COR-L47 (cell line): ENCODE measurements around the gene FARS2.

Source experiments
- DNase-seq: peaks from one replicate; lab custom pipeline; 2025; lab: John Stamatoyannopoulos, UW

Gene FARS2

DNA sequence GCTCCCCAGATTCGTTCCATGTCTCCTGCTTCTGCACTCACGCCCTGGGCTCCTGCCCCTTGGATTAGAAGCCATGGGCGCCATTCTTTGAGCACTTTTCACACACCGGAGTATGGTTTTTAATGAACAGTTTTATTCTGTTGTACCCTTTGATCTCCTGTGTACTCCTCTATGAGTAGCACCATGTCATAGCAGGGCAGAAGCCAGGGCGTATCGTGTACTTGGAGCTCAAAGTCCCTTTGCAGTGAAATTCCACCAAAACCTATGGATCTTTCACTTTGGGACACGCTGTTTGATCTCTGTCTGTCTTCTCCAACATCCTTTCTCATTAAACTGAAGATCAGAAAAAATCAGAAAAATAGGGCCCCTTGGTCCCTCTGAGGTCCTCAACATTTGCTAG, 470.1 kb downstream of the FARS2 start:
- no peak for DNase-seq

DNA sequence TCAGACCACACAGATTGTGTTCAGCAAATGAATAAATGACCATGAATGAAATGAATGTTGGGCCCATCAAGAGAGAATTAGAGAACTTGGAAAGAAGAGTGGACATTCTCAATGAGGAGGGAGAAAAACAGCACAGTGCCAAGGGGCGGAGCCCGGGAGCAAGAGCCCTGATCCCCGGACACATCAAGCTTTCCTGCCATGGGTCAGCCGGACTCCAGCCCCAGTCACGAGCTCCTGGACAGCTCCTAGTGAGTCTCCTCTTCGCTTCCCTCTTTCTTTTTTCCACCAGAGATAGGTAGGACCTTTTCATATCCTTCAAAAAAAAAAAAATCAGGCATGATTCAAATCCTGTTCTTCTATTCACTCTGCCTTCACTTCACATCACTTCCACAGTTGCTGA, 471.2 kb downstream of the FARS2 start:
- DNase-seq = no peak

DNA sequence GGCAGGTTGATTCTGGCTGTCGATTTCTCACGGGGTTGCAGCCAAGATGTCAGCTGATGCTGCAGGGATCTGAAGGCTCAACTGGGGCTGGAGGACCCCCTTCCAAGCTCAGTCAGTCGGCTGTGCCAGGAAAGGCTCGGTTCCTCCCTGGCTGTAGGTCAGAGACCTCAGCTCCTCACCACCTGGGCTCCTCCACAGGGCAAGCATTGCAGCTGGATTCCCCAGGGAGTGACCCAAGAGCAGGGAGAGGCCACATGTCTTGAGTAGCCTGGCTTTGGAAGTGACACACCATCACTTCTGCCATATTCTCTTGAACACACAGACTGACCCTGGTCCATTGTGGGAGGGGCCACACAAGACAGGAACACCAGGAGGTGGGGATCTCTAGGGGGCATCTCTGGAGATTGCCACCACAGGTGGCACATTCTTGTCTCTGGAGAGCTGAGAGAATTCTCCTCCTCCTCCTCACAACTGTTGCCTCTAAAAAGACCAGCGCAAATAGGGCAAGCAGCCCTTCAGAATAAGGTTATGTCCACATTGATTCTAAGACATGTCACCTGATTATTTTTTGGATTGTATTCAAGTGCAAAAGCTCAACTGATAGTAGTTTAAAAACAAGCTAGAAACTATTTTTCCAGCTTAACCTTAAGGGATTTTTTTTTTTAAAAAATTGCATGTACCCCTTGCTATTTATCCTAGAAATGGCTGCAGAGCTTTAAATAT, 474.9 kb downstream of the FARS2 start:
- no peak for DNase-seq

DNA sequence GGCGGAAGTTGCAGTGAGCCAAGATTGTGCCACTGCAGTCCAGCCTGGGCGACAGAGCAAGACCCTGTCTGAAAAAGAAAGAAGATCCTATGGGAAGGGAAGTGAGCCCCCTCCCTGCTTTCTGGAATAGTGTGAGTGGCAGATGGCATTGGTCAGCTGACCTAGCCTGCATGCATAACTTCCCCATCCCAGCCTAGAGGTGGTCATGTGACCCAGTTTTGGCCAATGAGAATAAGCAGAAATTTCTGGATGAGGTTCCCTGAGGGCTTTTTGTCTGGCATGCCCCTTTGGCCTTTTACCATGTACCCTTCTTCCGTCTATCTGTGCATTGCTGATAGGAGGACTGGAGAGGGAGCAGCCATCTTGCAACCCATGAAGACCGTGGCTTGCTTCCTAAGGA, 476.1 kb downstream of the FARS2 start:
- no peak for DNase-seq

DNA sequence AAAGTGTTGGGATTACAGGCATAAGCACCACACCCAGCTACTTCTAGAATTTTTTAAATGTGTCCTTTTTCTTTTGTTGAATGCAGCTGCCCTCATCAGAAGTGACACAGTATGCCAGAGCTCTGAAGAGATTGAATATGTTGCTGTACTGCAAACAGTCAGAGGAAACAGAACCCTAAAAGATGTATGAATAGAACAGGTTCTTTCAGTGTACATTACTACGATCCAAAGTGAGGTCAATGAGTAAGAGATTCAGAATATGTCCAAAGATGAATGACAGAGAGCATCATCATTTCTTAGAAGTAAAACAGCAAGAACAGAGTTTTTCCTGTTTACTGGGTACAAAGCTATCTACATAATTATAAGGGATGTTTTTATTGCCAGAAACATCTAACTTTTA, 476.9 kb downstream of the FARS2 start:
- no peak for DNase-seq

DNA sequence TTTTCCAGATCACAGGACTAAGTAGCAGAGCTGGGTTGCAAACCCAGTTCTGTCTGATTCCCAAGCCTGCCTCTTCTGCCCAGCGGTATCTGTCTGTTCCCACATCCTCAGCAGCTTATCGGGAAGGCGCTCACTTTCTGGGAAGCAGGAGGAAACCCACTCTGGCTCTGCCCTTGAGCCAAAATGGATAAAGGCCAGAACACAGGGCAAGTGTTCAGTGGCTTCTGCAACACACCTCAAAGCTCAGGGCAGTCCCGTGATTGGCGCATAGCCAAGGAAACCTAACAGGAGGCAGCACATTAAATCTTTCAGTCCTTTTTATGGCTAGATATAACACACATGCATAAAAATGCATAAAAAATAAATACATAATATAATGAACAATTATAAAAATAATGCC, 483.2 kb downstream of the FARS2 start:
- no peak for DNase-seq

DNA sequence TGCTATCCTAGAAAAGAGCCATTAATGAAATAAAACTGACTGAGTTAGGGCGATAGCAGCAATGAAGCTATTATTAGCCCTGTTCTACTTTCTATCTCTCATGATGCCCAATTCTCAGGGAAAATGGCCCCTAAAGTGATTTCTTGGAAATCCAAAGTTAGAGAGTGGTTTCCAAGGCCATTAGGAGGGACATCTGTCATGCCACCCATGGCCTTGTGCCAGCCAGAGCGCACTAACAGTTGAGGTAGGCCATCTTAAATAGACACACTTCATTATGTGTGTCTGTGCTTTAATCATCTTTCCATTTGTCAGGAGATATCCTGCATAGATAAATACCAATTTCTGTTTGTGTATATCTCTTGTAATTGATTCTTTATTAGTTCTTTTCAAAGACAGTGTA, 483.8 kb downstream of the FARS2 start:
- DNase-seq = no peak

DNA sequence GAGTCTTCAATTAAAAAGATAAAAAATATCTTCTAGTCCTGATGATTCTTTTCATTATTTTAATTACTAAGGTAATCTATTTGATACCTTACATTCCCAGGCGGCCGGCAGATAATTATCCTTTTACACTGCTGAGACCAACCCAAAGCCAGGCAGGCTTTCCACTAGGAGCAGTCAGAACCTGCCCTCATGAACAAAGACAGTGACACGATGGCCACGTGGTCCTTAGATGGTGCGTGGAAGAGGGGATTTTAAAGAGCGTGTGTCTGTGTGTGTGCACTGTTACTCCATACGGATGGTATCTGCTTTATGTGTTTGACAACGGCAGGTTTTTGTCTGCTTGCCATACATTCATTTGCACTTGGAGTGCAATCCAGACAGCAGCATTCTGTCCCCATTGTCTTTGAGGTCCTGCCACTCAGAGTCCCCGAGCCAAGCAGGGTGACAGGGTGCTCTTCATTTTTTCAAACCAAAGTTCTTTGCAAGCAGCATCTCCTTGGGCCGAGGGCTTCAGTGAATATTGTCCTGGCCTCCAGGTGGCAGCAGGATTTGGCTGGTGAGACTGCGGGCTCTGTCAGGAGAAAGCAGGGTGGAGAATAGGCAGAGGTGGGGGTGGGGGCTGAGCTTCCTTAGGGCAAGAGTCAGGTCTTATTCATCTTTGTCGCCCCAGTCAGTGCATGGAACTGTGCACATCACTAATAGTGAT, 484.9 kb downstream of the FARS2 start:
- no peak for DNase-seq

DNA sequence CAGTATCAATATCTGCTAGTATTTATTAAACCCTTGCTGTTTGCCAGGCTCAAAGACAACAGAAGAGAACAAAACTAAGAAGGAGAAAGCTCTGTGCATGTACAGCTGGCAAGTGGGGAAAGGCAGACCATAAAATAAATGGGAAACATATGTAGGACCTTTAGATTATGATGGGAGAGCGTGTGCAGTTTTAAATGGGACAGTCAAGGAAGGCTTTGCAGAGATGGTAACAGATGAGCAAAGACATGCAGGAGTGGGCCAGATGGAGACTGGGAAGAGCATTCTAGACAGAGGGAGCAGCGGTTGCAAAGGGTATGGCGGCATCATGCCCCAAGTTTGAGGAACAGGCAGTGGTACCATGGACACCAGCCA, 485.4 kb downstream of the FARS2 start:
- no peak for DNase-seq

DNA sequence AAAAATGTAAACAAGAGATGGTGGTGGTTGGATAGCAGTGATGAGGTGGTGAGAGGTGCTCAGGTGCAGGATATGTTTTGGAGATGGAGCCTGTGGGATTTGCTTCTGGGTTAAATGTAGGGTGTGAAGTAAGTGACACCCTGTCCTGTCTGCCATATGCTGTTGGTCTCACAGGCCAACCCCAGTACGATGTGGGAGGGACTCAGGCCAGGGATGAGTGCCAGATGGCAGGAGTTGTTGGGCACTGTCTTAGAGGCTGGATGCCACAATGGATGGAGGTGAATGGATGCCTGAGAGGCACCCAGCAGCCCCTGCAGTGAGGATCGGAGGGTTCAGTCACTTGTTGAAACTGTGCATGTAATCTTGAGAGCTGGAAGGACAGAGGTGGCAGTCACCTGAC, 486.1 kb downstream of the FARS2 start:
- no peak for DNase-seq

DNA sequence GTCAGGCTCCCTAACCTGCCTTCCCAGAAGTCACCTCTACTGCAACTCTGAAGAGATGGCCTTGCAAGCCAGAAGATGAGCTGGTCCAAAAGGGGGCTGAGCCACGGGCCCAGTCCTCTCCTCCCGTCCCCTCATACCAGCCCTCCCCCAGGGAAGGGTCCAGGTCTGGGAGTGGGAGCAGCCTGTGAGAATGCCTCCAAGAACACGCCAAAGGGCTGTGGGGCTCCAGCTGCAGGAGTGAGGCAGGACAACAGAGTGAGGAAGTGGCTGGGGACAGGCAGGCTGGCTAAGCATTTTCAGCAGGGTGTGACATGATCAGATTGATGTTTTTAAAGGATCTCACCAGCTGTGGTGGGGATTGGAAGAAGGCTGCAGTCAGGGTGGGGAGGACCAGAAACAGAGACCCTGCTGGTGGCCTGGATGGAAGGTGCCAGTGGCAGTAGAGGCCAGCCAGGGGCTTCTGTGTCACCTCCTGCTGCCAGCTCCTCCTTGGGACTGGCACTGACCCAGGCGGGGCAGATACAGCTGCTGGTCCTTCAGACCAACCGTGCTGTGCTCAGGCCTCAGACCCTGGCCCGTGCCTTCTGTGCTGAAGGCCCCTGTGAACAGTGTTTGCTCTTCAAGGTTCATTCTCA, 487.8 kb downstream of the FARS2 start:
- DNase-seq = no peak

DNA sequence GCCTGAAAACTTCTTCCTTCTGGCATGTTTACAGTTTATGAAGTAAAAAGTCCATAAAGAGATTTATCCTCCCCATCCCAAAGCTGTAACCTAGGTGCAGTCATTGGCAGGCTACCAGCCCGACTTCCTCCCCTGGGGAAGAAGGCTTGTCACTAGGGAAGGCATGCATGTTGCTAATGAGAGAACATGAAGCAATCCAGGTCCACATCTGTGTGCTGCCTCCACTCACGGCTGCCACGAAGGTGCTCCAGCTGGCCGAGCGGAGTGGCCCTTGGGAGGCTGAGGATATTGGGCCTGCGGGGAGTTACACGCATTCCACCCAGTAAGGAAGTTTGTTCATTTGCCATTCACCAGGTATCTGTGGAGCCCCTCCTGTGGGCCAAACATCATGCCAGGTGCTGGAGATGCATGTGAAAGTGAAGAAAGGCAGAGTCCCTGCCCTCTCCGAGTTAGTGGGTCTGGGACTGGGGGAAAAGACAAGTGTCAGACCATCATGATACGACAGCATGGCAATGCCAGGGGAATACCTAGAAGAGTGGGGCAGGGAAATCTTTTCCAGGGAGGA, 488.4 kb downstream of the FARS2 start:
- no peak for DNase-seq

DNA sequence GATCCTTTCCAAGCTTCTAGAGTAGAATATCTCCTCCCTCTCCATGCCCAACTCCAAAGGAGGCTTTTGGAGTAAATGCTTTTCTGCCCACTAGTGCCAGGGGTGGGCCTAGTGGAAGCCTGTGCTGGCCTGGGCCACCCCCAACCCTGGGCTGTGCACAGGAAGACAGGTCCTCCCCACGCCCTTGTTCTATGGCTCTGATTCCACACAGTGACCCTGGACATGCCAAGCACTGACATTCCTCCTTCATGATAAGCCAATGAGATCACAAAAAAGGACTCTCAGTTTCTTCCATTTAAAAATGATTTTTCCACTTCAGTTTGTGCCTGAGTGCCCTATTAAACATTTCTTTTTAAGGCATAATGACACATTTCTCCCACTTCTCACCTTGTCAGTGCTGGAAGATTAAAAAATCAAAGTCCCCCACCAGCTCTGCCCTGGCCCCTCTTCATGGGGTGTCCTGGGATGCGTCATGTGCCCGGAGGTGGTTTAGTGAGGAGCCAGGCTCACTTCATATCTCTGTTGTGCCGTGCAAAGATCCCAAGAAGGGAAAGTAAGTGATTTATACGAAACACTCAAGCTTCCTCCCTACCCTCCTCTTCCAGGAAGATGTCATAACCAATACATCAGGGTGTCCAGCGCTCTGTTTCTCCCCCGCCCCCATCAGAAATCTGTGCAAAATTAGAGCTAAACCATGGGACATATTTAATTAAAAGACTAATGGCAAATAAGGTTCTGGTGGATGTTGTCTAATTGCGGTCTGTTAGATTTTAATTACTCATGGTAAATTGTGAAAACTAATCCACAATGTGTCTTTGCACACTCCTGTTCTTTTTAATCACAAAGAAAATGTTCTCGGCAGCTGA, 490.4 kb downstream of the FARS2 start:
- DNase-seq = no peak

DNA sequence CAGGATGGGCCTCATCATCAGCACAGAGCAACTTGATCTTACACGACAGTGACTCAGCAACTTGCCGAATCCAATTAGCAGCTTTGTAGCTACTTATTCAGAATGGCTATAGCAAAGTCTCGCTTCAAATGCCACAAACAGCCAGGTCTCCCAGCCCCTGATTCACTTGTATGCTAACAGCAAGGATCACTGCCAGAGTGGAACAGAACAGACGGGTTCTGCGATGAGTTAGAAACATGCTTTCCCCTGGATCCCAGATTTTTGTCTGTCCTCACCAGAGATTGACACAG, 491.0 kb downstream of the FARS2 start:
- DNase-seq = no peak

DNA sequence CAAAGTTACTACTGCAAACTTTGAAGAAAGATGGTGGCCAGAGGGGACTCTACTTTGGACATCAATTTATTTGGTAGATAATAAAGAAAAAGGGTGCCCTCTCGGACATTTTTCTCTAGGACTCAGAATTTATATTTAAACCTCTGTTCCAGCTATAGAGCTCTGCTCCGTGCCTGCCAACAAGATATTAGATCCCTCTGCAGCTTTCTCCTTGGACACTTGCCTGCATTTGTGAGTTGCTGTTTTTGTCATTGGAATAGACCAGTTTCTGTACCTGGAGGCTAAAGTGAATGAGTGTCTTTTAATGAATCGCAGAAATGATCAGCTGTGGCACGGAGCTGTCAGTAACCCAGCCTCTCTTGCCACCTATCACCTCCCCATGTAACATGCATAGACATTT, 491.9 kb downstream of the FARS2 start:
- DNase-seq = no peak

DNA sequence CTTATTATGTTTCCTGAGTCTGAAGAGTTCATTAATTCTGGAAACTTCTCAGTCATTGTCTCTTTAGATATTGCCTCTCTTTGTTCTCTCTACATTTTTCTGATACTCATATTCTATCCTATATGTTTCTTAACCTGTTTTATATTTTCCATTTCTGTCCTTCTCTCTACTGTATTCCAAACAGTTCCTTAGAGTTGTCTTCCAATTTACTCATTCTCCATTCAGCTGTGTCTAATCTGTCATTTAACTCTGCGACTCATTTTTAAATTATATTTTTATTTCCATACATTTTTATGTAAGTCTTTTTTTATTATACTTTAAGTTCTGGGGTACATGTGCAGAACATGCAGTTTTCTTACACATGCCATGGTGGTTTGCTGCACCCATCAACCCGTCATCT, 493.6 kb downstream of the FARS2 start:
- no peak for DNase-seq

DNA sequence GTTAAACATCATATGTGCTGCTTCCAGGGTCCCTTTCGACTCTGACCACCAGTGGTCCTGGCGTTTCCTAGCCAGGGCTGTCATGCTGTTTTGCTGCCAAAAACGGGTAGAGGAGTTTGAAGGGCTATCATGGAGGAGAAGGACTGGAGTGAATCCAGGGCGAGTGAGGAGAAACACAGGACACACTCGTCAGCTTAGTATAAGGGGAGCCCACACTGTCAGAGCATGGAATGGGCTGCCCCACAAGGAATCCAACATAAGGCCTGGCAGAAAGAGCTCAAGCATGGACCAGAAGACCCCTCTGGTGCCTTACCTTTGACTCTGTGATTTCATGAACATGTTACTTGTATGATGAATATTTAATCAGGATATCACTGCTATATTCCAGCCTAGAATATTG, 498.3 kb downstream of the FARS2 start:
- no peak for DNase-seq

DNA sequence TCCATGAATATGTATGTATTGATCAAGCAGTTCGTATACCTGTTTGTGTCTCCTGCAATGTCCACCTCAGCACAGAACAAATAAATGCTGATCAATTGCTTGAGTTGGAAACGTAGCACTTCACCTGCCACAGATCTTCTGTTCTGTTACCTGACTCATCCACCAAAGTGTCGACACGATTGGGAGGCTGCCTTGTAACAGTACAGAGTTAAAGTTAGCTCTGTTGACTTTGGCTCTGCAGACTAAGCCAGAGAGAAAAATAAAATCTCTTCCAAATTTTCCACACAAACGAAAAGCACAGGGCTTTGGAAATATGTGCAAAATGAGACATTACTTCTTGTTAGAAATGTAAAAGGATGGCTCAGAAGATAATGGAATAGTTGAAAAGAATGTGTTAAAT, 500.1 kb downstream of the FARS2 start:
- no peak for DNase-seq

DNA sequence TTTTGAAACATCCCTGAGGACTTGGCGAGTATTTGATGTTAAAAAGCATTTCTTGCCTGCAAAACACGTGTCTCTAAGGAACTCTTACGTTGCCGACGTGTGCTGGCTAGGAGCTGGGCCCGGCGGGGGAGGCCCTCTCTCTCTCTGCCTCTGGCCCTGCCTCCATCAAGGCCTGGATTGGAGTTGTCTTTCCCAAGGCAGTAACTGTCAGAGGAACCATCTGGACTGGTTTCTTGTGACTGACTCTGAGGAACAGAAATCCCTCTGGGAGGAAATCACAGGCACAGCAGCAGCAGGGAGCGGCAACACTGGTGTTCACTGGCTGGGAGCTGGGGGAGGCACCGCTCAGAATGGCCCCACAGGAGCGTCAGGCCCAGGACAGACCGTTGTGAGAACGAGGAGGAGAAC, 501.3 kb downstream of the FARS2 start:
- DNase-seq = no peak

DNA sequence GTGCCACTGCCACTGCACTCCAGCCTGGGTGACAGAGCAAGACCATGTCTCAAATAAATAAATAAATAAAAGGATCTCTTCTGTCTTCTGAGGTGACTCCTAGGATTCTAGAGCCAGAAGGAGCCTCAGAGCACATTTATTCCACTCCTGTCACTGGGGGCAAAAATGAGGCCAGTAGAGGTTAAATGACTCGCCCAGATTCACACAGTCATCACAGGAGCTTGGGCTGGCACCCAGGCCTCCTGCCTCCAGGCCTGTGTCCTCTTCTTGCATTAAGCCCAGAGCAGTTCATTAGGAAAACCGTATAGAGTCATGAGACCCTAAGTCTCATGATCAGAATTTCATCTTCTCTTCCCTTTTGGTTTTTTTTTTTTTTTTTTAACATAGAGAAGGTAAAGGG, 502.1 kb downstream of the FARS2 start:
- DNase-seq = no peak

DNA sequence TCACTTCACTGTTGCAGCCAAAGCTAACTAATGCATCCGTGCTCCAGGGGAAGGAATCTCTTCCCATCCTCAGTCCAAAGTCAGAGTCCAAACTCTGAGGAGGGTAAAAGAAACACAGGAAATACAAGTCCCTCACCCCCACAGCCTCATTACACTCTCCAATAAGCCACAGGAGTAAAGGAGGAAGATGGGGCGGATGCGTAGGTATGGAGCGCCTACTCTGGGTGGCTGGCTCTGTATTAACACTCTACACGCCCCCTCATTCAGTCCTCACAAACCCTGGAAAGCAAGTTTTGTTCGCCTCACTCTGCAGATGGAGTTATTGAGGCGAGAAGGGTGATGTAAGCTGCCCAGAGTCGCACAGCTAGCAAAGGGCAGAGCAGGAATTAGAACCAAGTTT, 502.6 kb downstream of the FARS2 start:
- DNase-seq = no peak

DNA sequence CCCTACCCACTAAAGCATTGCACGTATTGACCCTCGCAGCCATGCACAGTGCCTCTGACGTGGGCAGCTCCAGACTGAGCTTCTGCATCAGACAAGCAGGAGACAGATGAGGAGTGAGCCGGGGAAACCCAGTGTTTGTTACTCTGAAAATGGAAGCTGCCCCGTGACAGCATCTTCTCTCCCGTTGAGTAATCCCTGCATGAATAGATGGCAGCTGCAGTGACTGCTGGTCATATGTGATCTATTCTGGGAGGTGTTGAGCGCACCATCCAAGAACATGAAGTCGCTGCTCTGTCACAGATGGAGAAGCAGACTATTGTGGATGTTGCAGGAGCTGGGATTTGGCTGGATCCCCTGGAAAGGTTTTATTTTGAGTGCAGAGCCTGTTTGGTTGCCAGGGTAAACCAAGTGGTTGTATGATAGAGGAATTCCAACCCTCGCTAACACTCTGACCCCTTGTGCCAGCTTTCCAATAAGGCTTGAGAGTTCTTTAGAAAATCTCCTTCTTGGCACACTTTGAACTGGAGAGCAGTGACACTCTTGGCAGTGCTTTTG, 503.2 kb downstream of the FARS2 start:
- no peak for DNase-seq
